Endometrial microvascular endothelial cells (primary cell): Measurements from ENCODE around the gene FAIM2. TPM values are rescaled to one million over a fixed set of nuclear protein-coding genes. Genes with fewer than 3 reads are reported as not detected.

ENCODE experiments used
- in situ Hi-C: cut with HindIII; loops from 2 replicates; pipeline ENCODE4 v1.10.0; 2017; ENCODE audit warnings: low sequenced_read_pairs, low pct_unique_long_range_greater_than_20kb; ENCODE audit errors: inconsistent ontology term
- total RNA-seq: library from RNA; depleted of rRNA; stranded (reverse); fragments of >200 nt; gene quantifications from one replicate; pipeline ENCODE4 v1.2.3, GENCODE V29; 2015; ENCODE audit errors: inconsistent ontology term

The FAIM2 gene
- not detected for total RNA-seq

GRCh38 chr12:49903700-49904423 lies at the start of gene FAIM2:
FAIM2 (minus strand) TSS chr12:49903900; CDS start chr12:49903792, 108 bp downstream.
- in situ Hi-C loops = no loop called here

- in situ Hi-C loops = no loop called here
Measured at GRCh38 chr12:49953151-49953550, 49.5 kb upstream of the FAIM2 start.

DNA sequence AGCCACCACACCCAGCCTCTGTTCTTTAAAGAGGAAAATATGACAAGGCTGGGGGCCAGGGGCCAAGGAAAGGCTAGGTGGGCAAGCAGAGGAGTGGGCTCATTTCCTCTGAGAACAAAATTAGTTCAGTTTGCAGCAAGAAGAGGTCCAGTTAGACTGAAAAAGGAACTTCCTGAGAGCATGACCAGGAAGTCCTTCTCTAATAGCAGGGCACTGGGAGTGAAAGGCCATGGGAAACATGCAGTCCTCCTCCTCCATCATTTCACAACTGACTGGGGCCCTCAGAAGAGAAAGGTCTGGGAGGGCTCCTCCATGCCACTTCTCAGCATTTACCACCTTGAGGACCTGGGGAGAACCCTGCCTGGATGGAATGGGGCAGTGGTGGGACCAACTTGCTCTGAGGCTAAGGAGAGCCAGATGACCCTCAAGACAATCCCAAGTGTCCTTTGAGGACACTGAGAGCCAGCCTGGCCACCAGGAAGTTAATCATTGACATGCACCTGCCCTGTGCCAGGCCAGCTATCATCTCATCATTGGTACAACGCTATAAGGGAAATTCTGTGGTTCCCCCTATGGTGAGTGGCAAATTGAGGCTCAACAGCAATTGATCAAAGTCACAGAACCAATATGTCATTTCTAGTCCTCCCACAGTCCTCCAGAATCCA lies 48.8 kb upstream of the FAIM2 start:
- in situ Hi-C loops = no loop called here

DNA sequence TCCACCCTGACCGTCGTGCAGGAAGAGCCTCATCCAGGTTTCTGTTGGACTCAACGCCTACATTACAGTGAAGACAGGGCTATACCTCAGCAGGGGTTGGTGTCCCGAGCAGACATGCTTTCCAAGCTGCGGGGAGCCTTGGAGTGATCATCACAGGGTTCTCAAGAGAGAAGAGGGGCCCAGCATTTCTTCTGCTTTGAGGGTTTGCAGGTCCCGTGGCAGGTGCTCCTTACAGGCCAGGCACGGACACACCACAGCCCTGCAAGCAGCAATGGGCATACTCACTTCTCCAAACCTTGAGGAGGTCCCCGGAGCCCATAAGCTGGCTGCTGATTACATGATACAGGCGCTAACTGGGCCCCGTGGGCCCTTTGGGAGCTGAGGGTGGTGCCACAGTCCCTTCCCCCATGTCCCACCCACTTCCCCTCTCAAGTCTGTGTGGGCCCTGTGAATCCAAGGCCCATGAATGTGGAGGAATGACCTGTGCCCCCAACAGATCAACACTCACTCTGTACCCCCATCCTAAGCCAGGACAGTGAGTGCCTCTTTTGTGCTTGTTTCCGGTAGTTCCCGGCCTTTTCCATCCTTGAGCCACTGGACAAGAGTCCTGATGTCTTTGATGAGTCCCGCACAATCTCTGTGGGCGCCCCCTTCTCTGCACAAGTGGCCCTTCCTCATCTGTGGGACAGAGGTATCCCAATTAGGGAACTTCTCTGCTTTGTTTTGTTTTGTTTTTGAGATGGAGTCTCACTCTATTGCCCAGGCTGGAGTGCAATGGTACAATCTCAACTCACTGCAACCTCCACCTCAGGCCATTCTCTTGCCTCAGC lies 47.9 kb upstream of the FAIM2 start:
- in situ Hi-C loops = no loop called here

GRCh38 chr12:49950273-49951251 lies 46.9 kb upstream of the FAIM2 start, which contains the start of gene AQP2:
AQP2 (plus strand) TSS chr12:49950737; CDS start chr12:49950831, 94 bp downstream.
- in situ Hi-C loops = no loop called here

- in situ Hi-C loops = no loop called here
Measured at GRCh38 chr12:49949866-49950265, 46.2 kb upstream of the FAIM2 start.

- in situ Hi-C loops = no loop called here
Measured at GRCh38 chr12:49948866-49949845, 45.5 kb upstream of the FAIM2 start.

- in situ Hi-C loops = no loop called here
Measured at GRCh38 chr12:49947593-49948226, 44.0 kb upstream of the FAIM2 start.

GRCh38 chr12:49946497-49946896 lies 42.8 kb upstream of the FAIM2 start:
- in situ Hi-C loops = no loop called here

DNA sequence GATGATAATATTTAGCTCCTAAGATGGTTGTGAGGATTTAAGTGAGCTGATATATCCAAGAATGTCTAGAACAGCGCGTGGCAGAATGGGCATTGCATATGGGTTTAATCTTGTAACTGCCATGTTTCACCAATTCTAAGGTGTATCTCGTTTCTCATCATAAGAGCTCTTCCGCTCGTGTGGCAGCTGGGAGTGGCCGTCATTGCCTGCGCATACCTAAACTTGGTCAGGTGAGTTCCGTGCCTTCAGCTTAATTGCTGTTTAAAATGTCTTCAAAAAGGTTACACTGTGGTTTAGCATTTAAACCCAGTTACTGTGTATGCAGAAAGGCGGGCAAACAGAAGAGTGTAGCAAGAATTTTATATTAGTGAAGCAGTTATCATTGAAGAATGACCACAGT lies 42.4 kb upstream of the FAIM2 start:
- in situ Hi-C loops = no loop called here

DNA sequence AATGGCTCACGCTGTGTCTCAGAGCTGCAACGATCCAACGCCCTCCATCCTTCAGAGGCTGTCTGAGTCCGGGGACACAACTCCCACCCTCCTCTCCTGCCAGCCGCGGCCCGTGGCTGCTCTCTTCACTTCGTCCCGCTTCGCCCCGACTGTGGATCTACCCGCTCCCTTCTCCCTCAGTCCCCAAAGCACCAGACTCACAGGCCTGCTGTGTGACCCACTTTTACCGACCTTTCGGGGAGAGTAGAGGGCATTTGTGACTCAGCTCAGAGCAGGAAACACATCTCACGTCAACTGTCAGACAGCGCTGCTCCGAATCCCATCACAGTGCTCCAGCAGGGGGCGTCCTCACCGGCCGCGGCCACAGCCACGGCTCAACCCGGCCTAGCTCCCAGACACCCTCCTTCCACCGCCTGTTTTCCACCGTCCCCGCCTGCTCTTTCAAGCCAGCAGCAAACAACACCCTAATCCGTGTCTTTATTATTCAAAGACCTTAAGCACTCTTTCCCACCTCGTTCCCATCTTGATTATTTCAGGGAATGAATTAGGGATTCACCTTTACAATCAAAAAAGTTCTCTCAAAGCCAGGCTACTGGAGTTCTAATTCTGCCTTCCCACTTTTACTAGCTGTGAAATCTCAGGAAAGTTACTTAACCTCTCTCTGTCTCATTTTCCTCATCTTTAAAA lies 41.8 kb upstream of the FAIM2 start:
- in situ Hi-C loops = no loop called here

GRCh38 chr12:49944718-49945117 lies 41.0 kb upstream of the FAIM2 start:
- in situ Hi-C loops = no loop called here

- in situ Hi-C loops = no loop called here
Measured at GRCh38 chr12:49944046-49944445, 40.3 kb upstream of the FAIM2 start.

DNA sequence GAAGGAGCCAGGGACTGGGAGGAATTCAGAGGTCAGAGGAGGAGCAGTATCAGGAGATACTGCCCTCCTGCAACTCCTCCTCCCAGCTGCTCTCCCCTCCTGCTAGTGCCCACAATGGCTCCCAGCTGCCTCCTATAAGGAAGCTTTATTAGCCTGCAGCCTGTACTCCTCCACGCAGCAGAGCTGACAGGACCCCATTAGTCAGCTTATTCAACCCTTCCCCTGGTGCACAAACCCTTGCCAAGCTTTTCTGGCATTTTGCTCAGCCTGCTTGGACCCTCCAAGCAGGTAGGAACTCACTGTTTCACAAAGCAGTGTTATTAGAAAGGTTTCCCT lies 39.9 kb upstream of the FAIM2 start:
- in situ Hi-C loops = no loop called here

GRCh38 chr12:49942921-49943624 lies 39.4 kb upstream of the FAIM2 start:
- in situ Hi-C loops = no loop called here

- in situ Hi-C loops = no loop called here
Measured at GRCh38 chr12:49942512-49942893, 38.8 kb upstream of the FAIM2 start.
